ENCODE measurements around the gene KATNB1. TPM values are rescaled to one million over a fixed set of nuclear protein-coding genes. Genes with fewer than 3 reads are reported as not detected.

Gene KATNB1
- polyA plus RNA-seq, 1 donor from 2014 or later = 57.9 TPM

DNA sequence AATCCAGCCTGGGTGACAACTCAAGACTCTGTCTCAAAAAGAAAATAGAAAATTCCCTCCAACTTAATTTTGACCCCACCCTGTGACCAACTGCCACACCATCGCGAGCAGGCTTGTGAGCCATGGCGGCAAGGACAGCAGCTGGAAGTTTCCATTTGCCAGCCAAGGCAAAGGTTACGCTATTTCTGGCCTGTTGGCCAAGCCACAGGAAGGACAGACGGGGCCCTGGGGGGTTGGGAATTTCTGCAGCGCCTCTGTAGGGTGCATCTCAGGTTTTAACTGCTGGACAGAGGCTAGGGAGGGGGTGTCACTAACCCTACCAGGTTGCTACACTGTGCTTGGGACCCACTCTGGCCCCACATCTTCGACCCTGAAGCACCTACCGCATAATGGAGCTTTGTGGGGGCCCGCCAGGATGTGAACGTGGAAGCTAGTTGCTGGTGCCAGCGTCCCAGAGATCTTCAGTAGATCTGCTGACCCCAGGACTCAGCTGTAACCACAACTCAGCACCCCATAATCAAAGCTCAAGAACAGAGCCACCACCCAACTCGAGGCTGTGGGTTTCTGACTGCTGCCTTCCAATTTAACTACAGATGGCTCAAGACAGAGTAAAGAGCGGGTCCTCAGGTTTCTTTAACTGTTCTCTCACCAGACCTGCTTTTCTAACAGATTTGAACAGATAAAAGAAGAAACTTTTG is 55.8 kb downstream of the KATNB1 start:
- TF ChIP-seq RAD21 (conservative IDR thresholded peaks at IDR 0.05) = no peak
- no peak for TF ChIP-seq TAF1 (IDR thresholded peaks at IDR 0.05; ENCODE audit: low read depth)
- TF ChIP-seq MXI1 (conservative IDR thresholded peaks at IDR 0.05; ENCODE audit: poor library complexity, severe bottlenecking) = no peak
- no peak for TF ChIP-seq EZH2 (IDR thresholded peaks at IDR 0.05; ENCODE audit: borderline replicate concordance, insufficient read depth, low read length, poor library complexity, severe bottlenecking)
- TF ChIP-seq, protein P1, sequence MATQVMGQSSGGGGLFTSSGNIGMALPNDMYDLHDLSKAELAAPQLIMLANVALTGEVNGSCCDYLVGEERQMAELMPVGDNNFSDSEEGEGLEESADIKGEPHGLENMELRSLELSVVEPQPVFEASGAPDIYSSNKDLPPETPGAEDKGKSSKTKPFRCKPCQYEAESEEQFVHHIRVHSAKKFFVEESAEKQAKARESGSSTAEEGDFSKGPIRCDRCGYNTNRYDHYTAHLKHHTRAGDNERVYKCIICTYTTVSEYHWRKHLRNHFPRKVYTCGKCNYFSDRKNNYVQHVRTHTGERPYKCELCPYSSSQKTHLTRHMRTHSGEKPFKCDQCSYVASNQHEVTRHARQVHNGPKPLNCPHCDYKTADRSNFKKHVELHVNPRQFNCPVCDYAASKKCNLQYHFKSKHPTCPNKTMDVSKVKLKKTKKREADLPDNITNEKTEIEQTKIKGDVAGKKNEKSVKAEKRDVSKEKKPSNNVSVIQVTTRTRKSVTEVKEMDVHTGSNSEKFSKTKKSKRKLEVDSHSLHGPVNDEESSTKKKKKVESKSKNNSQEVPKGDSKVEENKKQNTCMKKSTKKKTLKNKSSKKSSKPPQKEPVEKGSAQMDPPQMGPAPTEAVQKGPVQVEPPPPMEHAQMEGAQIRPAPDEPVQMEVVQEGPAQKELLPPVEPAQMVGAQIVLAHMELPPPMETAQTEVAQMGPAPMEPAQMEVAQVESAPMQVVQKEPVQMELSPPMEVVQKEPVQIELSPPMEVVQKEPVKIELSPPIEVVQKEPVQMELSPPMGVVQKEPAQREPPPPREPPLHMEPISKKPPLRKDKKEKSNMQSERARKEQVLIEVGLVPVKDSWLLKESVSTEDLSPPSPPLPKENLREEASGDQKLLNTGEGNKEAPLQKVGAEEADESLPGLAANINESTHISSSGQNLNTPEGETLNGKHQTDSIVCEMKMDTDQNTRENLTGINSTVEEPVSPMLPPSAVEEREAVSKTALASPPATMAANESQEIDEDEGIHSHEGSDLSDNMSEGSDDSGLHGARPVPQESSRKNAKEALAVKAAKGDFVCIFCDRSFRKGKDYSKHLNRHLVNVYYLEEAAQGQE (IDR thresholded peaks at IDR 0.05; ENCODE audit: borderline replicate concordance) = no peak
- no peak for TF ChIP-seq EP300 (conservative IDR thresholded peaks at IDR 0.05; ENCODE audit: poor library complexity, severe bottlenecking)
- no peak for TF ChIP-seq SMC3 (conservative IDR thresholded peaks at IDR 0.05; ENCODE audit: poor library complexity)
- no peak for TF ChIP-seq POLR2AphosphoS5 (IDR thresholded peaks at IDR 0.05)
- TF ChIP-seq, protein P2, sequence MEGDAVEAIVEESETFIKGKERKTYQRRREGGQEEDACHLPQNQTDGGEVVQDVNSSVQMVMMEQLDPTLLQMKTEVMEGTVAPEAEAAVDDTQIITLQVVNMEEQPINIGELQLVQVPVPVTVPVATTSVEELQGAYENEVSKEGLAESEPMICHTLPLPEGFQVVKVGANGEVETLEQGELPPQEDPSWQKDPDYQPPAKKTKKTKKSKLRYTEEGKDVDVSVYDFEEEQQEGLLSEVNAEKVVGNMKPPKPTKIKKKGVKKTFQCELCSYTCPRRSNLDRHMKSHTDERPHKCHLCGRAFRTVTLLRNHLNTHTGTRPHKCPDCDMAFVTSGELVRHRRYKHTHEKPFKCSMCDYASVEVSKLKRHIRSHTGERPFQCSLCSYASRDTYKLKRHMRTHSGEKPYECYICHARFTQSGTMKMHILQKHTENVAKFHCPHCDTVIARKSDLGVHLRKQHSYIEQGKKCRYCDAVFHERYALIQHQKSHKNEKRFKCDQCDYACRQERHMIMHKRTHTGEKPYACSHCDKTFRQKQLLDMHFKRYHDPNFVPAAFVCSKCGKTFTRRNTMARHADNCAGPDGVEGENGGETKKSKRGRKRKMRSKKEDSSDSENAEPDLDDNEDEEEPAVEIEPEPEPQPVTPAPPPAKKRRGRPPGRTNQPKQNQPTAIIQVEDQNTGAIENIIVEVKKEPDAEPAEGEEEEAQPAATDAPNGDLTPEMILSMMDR (IDR thresholded peaks at IDR 0.05; ENCODE audit: poor library complexity, severe bottlenecking) = no peak
- Histone ChIP-seq H3K36me3 (ENCODE audit: insufficient read depth, low read length) (no peaks in the 10 kb centered on the region), H3K27me3 (ENCODE audit: insufficient read depth, low read depth, low read length) (no peaks in the 10 kb centered on the region), H3K4me2 (ENCODE audit: low read length) (no peak overlapping the region), H2AFZ (ENCODE audit: low read depth, low read length) (no peak overlapping the region), H3F3A (ENCODE audit: insufficient read depth, low read length, poor library complexity, severe bottlenecking) (no peaks in the 10 kb centered on the region), H3K79me2 (replicated peaks; ENCODE audit: insufficient read depth, low read length) (no peaks in the 10 kb centered on the region), H3K4me3 (ENCODE audit: low read length) (no peak overlapping the region), H3K9ac (ENCODE audit: low read length) (no peak overlapping the region), H4K20me1 (ENCODE audit: insufficient read depth) (no peaks in the 10 kb centered on the region), H3K27ac (ENCODE audit: low read length) (no peak overlapping the region), H3K9me3 (ENCODE audit: low read length) (no peaks in the 10 kb centered on the region), H3K9me2 (ENCODE audit: insufficient read depth, low read length) (no peaks in the 10 kb centered on the region)

DNA sequence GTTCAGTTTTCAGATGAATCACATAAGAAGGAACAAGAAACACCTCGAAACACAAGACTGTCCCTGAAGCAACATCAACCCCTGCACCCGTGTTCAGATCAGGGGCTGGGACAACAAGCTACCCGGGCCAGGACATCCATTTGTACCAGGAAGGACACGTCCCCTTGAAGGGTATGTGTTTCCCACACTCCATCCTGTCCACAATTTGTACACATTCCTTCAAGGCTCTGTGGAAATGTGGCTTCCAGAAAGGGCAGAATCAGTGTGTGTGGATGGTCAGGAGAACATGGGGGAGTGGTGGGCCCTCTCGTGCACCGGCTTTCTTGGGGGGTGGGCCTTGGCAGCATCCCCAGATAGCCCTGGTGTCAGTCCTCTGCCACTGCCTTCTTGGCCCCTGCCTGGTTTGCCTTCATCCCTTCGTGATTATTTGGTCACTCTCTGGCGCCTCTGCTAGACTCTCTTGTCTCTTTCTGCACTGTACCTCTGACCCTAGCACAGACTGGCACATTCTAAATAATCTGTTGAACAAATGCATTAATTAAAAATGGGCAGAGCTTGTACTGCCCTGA is 56.4 kb downstream of the KATNB1 start:
- H3K27ac ChIP-seq (ENCODE audit: low read length) = no peak overlapping the region
- H4K20me1 ChIP-seq (ENCODE audit: insufficient read depth) = no peaks in the 10 kb centered on the region
- no peak overlapping the region for H3K4me3 ChIP-seq (ENCODE audit: low read length)
- H3K9ac ChIP-seq (ENCODE audit: low read length) = no peak overlapping the region
- no peaks in the 10 kb centered on the region for H3F3A ChIP-seq (ENCODE audit: insufficient read depth, low read length, poor library complexity, severe bottlenecking)
- H3K79me2 ChIP-seq (replicated peaks; ENCODE audit: insufficient read depth, low read length) = no peaks in the 10 kb centered on the region
- no peak overlapping the region for H3K4me2 ChIP-seq (ENCODE audit: low read length)
- H2AFZ ChIP-seq (ENCODE audit: low read depth, low read length) = no peak overlapping the region
- H3K9me2 ChIP-seq (ENCODE audit: insufficient read depth, low read length) = no peaks in the 10 kb centered on the region
- H3K36me3 ChIP-seq (ENCODE audit: insufficient read depth, low read length) = peaks cover 2% of the 10 kb centered on the region
- H3K27me3 ChIP-seq (ENCODE audit: insufficient read depth, low read depth, low read length) = no peaks in the 10 kb centered on the region
- H3K9me3 ChIP-seq (ENCODE audit: low read length) = no peaks in the 10 kb centered on the region
- TF ChIP-seq, protein P1 (IDR thresholded peaks at IDR 0.05; ENCODE audit: borderline replicate concordance) = no peak
- TF ChIP-seq TAF1 (IDR thresholded peaks at IDR 0.05; ENCODE audit: low read depth) (no peak), EZH2 (IDR thresholded peaks at IDR 0.05; ENCODE audit: borderline replicate concordance, insufficient read depth, low read length, poor library complexity, severe bottlenecking) (no peak), POLR2AphosphoS5 (IDR thresholded peaks at IDR 0.05) (no peak), MXI1 (conservative IDR thresholded peaks at IDR 0.05; ENCODE audit: poor library complexity, severe bottlenecking) (no peak), RAD21 (conservative IDR thresholded peaks at IDR 0.05) (no peak)

Data from neural cell (in vitro differentiated cells).